Measurements from ENCODE around the gene ALOX5. TPM values are rescaled to one million over a fixed set of nuclear protein-coding genes. Genes with fewer than 3 reads are reported as not detected.
A peak's percentile ranks its signal among the peaks of the same experiment; 100 is the strongest.
"Not testable (repeated sequence)": the region's sequence is repeated elsewhere in the genome, so short reads cannot be mapped to it uniquely, and the experiment has no call there.

ALOX5 gene
- total RNA-seq, 2 experiments from 2014 or later: 9.7 to 9.9 TPM

DNA sequence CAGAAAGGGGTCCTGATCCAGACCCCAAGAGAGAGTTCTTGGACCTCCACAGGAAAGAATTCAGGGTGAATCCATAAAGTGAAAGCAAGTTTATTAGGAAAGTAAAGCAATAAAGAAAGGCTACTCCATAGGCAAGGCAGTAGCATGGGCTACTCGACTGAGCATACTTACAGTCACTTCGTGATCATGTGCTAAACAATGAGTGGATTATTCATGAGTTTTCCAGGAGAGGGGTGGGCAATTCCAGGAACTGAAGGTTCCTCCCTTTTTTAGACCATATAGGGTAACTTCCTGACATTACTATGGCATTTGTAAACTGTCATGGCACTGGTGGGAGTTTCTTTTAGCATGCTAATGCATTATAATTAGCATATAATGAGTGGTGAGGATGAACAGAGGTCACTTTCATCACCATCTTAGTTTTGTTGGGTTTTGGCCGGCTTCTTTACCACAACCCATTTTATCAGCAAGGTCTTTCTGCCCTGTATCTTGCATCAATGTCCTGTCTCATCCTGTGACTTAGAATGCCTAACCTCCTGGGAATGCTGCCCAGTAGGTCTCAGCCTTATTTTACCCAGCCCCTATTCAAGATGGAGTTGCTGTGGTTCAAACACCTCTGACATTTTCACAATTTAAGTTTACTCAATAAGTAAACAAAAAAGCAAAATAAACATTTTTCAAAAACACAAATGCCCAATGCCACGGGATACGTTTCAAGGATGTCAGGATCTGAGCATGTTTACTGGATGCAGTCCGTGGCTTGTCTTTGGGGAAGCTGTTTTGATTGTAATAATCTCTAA lies 37.0 kb downstream of the ALOX5 start:
- no peak overlapping the region for H3K4me3 Mint-ChIP-seq
- peaks cover 9% of the 10 kb centered on the region for H3K4me1 Mint-ChIP-seq (ENCODE audit: low read depth)
- no peak for DNase-seq
- POLR2A ChIA-PET: no interaction called here
- ATAC-seq: no peak
- H3K9me3 Mint-ChIP-seq (ENCODE audit: insufficient read depth): no peaks in the 10 kb centered on the region
- peaks cover 11% of the 10 kb centered on the region for H3K27me3 Mint-ChIP-seq (ENCODE audit: low read depth)
- no peak overlapping the region for H3K27ac Mint-ChIP-seq
- CTCF ChIA-PET: no interaction called here
- peaks cover 13% of the 10 kb centered on the region for H3K36me3 Mint-ChIP-seq (ENCODE audit: low read depth)

DNA sequence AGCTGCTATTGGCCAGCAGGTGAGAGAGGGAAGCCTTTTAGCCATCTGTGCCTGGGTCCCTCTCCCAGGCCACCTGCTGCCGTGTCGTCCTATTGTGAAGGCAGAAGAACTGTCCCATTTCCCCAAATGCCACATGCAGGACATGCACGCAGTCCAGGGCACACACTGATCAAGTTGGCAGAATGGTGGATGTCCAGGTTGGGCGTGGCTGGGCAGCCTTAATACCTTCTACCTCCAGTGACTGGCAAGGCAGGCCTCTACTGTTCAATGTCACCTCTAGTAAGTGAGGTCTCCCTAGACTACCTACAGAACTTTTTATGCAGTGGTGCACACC lies 37.6 kb downstream of the ALOX5 start:
- no peak for ATAC-seq
- Mint-ChIP-seq H3K36me3 (ENCODE audit: low read depth) (peaks cover 14% of the 10 kb centered on the region), H3K4me1 (ENCODE audit: low read depth) (peaks cover 12% of the 10 kb centered on the region), H3K9me3 (ENCODE audit: insufficient read depth) (no peaks in the 10 kb centered on the region), H3K27me3 (ENCODE audit: low read depth) (peaks cover 10% of the 10 kb centered on the region), H3K27ac (no peak overlapping the region), H3K4me3 (no peak overlapping the region)
- DNase-seq: no peak
- CTCF ChIA-PET: no interaction called here
- POLR2A ChIA-PET: no interaction called here

DNA sequence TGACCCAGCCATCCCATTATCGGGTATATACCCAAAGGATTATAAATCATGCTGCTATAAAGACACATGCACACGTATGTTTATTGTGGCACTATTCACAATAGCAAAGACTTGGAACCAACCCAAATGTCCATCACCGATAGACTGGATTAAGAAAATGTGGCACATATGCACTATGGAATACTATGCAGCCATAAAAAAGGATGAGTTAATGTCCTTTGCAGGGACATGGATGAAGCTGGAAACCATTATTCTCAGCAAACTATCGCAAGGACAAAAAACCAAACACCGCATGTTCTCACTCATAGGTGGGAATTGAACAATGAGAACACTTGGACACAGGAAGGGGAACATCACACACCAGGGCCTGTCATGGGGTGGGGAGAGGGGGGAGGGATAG lies 41.0 kb downstream of the ALOX5 start:
- ATAC-seq; H3K27ac Mint-ChIP-seq; H3K4me3 Mint-ChIP-seq; H3K27me3 Mint-ChIP-seq (ENCODE audit: low read depth); POLR2A ChIA-PET; H3K9me3 Mint-ChIP-seq (ENCODE audit: insufficient read depth); DNase-seq: not testable (repeated sequence)
- CTCF ChIA-PET: interaction anchor here (0.6 kb wide), 1 partner anchor 179 kb away, joined by 3 read pairs; no protein-coding TSS in a partner anchor
- peaks cover 35% of the 10 kb centered on the region for H3K36me3 Mint-ChIP-seq (ENCODE audit: low read depth)
- peaks cover 41% of the 10 kb centered on the region for H3K4me1 Mint-ChIP-seq (ENCODE audit: low read depth)

DNA sequence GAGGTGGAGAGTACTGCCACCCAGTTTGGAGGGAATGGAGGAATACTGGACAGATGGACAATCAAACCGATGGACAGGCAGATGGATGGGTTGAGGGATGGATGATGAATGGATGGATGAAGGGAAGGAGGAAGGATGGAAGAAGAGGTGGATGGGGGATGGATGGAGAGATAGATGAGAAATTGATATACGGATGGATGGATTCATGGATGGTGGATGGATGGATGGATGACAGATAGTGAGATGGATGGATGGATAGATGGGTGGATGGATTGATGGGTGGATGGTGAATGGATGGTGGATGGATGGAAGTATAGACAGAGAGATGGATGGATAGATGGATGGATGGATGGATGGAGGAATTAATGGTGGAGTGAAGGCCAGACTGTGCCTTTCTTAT lies 42.6 kb downstream of the ALOX5 start:
- Mint-ChIP-seq H3K4me3 (no peak overlapping the region), H3K36me3 (ENCODE audit: low read depth) (peaks cover 35% of the 10 kb centered on the region), H3K27ac (peak overlapping the region; percentile 47), H3K4me1 (ENCODE audit: low read depth) (peaks cover 45% of the 10 kb centered on the region), H3K27me3 (ENCODE audit: low read depth) (peaks cover 4% of the 10 kb centered on the region), H3K9me3 (ENCODE audit: insufficient read depth) (no peaks in the 10 kb centered on the region)
- ChIA-PET CTCF (no interaction called here), POLR2A (no interaction called here)
- no peak for DNase-seq
- no peak for ATAC-seq

DNA sequence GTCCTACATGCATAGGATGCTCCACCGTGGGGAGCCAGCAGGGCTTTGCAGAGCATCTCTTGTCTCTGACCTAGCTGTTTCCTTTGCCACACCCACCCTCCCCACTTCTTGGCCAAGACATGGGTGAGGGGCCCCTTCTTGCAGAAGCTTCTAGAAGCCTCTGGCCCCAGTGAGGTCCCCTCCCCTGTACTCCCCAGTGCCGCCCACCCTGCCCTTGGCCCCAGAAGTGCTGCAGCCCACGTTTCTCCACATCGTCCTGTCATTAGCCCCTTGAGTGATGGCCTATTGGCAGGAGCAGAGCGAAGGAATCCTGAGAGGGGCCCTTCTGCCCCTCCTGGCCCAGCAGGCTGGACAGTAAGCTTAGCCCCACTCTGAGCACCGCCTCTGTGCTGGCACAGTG lies 43.7 kb downstream of the ALOX5 start:
- Mint-ChIP-seq H3K27me3 (ENCODE audit: low read depth) (peaks cover 4% of the 10 kb centered on the region), H3K27ac (peak overlapping the region; percentile 81), H3K4me3 (peak overlapping the region; percentile 57), H3K4me1 (ENCODE audit: low read depth) (peaks cover 57% of the 10 kb centered on the region), H3K9me3 (ENCODE audit: insufficient read depth) (no peaks in the 10 kb centered on the region), H3K36me3 (ENCODE audit: low read depth) (peaks cover 34% of the 10 kb centered on the region)
- ATAC-seq (no peak), DNase-seq (no peak)
- ChIA-PET CTCF (interaction anchor here (1.2 to 1.5 kb wide), 3 partner anchors 13 to 173 kb away, joined by 3 read pairs; no protein-coding TSS in a partner anchor), POLR2A (no interaction called here)

DNA sequence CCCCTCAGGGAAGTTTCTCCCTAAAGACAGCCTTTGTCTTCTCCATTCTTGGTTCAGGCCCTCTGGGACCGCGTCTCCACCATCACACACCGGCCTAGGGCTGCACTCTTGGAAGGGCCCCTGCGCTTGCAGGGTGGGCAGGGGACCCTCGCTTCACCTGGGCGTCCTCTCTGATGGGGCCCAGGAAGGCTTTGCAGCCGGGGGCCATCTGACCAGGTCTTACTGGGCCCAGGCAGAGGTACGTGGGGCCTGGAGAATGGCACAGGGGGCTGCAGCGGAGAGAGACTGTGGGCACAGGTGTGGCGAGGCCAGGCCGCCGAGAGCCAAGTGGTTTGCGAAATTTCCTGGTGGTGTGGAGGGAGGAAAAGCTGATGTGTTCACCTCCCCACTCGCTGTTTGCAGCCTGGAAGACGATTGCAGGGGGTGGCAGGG lies 44.4 kb downstream of the ALOX5 start:
- H3K9me3 Mint-ChIP-seq (ENCODE audit: insufficient read depth): no peaks in the 10 kb centered on the region
- ChIA-PET CTCF (interaction anchor here (1.2 to 1.5 kb wide), 3 partner anchors 13 to 174 kb away, joined by 3 read pairs; no protein-coding TSS in a partner anchor), POLR2A (interaction anchor here (2.2 to 3.8 kb wide), 3 partner anchors 11 to 21 kb away, joined by 6 to 29 read pairs (median 15); no protein-coding TSS in a partner anchor)
- peak overlapping the region; percentile 99 for H3K27ac Mint-ChIP-seq
- no peak for DNase-seq
- peak overlapping the region; percentile 99 for H3K4me3 Mint-ChIP-seq
- H3K4me1 Mint-ChIP-seq (ENCODE audit: low read depth): peaks cover 64% of the 10 kb centered on the region
- ATAC-seq: no peak
- peaks cover 4% of the 10 kb centered on the region for H3K27me3 Mint-ChIP-seq (ENCODE audit: low read depth)
- peaks cover 29% of the 10 kb centered on the region for H3K36me3 Mint-ChIP-seq (ENCODE audit: low read depth)

DNA sequence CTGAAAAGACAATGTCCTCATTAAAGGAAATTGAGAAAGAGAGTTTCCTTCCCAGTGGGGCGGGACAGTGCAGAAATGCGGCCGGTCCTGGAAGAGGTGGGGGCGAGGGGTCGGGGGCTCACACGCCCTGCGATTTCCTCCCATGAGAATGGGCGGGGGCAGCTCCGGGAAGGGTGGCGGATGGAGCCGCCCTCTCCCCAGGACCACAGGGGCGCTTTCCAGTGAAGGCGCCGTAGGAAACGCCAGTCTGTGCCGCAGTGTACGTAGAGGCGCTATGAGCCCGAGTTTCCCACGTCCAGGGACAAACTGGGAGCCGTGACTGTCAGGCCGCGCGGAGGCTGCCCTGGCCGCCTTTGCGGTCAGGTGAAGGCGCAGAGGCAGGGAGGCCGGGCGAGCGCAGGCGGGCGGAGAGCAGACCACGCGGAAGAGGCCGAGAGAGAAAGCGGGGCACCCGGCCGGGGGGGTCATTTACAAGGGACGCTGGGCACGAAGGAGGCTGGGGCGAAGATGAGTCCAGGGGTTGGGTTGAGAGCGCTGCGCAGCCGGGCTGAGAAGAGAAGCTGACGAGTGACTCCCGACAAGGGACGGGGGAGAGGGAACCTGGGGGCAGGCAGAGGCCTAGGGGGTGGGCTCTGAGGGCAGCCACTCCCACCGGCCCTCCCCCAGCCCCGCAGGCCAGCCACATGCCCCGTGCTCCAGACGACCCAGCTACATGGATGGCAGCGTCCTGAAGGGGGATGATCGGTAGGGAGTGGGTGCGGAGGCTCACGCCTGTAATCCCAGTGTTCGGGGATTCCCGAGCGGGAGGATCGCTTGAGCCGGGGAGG lies 45.0 kb downstream of the ALOX5 start:
- H3K4me1 Mint-ChIP-seq (ENCODE audit: low read depth): peaks cover 70% of the 10 kb centered on the region
- peak; percentile 71 for ATAC-seq
- CTCF ChIA-PET: interaction anchor here (1.2 to 3.7 kb wide), 5 partner anchors 12 to 175 kb away, joined by 3 to 17 read pairs (median 3); no protein-coding TSS in a partner anchor
- POLR2A ChIA-PET: interaction anchor here (0.7 to 3.8 kb wide), 9 partner anchors 11 to 254 kb away, joined by 3 to 29 read pairs (median 5); partner anchors contain the start of gene ZFAND4
- peaks cover 26% of the 10 kb centered on the region for H3K36me3 Mint-ChIP-seq (ENCODE audit: low read depth)
- H3K9me3 Mint-ChIP-seq (ENCODE audit: insufficient read depth): no peaks in the 10 kb centered on the region
- H3K4me3 Mint-ChIP-seq: peak overlapping the region; percentile 99
- peak overlapping the region; percentile 99 for H3K27ac Mint-ChIP-seq
- H3K27me3 Mint-ChIP-seq (ENCODE audit: low read depth): peaks cover 4% of the 10 kb centered on the region
- peak; percentile 81 for DNase-seq

DNA sequence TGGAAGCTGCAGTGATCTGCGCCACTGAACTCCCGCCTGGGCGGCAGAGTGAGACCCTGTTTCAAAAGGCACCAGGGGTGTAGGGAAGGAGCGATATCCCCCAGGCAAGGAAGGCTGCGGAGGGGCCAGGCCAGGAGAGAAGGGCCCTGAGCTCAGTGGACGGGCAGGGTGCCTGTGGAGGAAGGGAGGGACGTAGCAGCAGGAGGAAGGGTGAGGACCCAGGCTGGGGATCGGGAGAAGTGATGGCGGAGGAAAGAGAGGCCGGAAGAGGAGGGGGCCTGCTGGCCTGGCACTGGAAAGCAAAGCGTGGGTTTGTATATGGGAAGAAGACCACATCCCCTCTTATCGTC lies 45.6 kb downstream of the ALOX5 start:
- H3K36me3 Mint-ChIP-seq (ENCODE audit: low read depth): peaks cover 27% of the 10 kb centered on the region
- H3K9me3 Mint-ChIP-seq (ENCODE audit: insufficient read depth): no peaks in the 10 kb centered on the region
- ChIA-PET POLR2A (interaction anchor here (0.7 to 3.8 kb wide), 10 partner anchors 10 to 254 kb away, joined by 3 to 29 read pairs (median 4); partner anchors contain the start of gene ZFAND4), CTCF (interaction anchor here (1.1 to 3.7 kb wide), 3 partner anchors 36 to 608 kb away, joined by 3 to 17 read pairs (median 4); no protein-coding TSS in a partner anchor)
- no peak for DNase-seq
- H3K27me3 Mint-ChIP-seq (ENCODE audit: low read depth): peaks cover 4% of the 10 kb centered on the region
- ATAC-seq: peak; percentile 4
- peak overlapping the region; percentile 99 for H3K4me3 Mint-ChIP-seq
- peaks cover 75% of the 10 kb centered on the region for H3K4me1 Mint-ChIP-seq (ENCODE audit: low read depth)
- peak overlapping the region; percentile 99 for H3K27ac Mint-ChIP-seq

DNA sequence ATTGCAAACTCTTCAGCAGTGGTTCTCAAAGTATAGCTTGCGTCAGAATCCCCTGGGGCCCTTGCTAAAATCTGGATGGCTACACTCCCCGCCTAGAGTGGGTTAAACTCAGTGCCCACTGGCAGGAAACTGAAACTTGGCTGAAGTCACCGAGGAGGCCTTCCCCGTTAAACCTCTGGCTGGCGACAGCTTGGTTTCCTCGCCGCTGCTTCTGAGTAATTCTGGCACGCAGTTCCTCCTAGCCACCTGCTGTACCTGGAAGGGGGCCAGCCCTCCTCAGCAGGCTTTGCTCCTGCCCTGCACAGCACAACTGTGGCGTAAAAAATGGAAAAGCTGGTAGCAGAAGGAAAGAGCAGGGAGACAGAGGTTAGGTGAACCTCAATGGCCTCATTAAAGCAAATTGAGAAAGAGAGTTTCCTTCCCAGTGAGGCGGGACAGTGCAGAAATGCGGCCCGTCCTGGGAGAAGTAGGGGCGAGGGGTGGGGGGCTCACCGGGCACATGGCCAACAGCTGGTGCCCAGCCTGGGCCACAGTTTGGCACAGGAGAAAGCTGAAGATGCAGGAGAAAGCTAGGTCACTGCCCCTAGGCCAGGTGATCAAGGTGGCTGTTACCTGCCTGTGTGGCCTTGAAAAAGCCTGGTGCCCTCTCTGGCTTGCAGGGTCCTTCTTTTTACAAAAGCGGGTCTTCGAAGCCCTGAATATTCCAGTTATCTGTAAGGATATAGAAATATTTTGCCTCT lies 46.6 kb downstream of the ALOX5 start:
- Mint-ChIP-seq H3K4me1 (ENCODE audit: low read depth) (peaks cover 84% of the 10 kb centered on the region), H3K27ac (peak overlapping the region; percentile 99), H3K4me3 (peak overlapping the region; percentile 99), H3K9me3 (ENCODE audit: insufficient read depth) (no peaks in the 10 kb centered on the region), H3K36me3 (ENCODE audit: low read depth) (peaks cover 26% of the 10 kb centered on the region), H3K27me3 (ENCODE audit: low read depth) (peaks cover 4% of the 10 kb centered on the region)
- ChIA-PET CTCF (interaction anchor here (1.0 to 3.7 kb wide), 8 partner anchors 15 to 609 kb away, joined by 3 to 17 read pairs (median 4); no protein-coding TSS in a partner anchor), POLR2A (interaction anchor here (0.8 to 3.8 kb wide), 10 partner anchors 9 to 139 kb away, joined by 3 to 29 read pairs (median 5); no protein-coding TSS in a partner anchor)
- DNase-seq (peak; percentile 82), ATAC-seq (peak; percentile 50)

DNA sequence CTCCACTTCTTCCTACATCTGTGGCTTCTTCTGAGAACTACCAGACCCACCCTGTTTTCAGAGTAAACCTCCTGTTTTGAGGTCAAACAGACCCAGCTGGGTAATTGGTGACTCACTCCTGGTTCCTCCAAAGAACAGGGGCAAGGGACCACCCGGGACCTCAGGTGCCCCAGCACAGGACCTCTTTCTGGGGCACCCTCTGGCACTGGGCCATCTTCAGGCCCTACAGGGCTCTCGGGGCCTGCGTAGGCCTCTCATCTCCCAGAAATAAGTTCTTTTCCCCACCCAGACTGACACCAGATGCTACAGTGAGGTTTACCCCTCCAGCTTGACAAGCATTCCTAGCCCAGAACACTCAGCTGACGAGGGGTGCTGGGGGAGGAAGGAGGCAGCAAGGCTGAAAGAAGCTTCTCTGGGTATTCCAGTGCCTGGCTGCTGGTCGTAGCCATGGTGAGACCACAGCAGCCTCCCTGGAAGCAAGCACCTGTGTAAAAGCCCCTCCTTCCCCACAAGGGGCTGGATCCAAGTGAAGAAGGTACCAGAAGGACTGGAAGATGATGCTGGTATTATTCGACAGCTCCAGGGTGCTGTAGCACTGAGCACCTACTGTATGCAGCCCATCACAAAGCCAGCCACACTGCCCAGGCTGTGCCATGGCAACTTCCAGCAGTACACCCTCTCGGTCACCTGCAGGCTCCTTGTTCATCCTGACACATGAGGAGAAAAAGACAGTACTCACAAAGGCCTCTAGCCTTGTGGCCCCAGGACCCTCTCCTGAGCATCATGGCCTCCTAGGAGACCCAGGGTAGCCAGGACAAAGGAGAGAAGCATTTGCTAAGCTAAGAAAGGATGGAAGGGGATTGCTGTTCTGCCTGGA lies 47.4 kb downstream of the ALOX5 start:
- DNase-seq (peak; percentile 75), ATAC-seq (peak; percentile 47)
- peaks cover 3% of the 10 kb centered on the region for H3K27me3 Mint-ChIP-seq (ENCODE audit: low read depth)
- CTCF ChIA-PET: interaction anchor here (1.0 to 3.7 kb wide), 8 partner anchors 10 to 608 kb away, joined by 3 to 17 read pairs (median 4); no protein-coding TSS in a partner anchor
- POLR2A ChIA-PET: interaction anchor here (0.7 to 3.8 kb wide), 8 partner anchors 8 to 421 kb away, joined by 3 to 29 read pairs (median 4); partner anchors contain the start of gene ZNF22
- peak overlapping the region; percentile 99 for H3K27ac Mint-ChIP-seq
- H3K36me3 Mint-ChIP-seq (ENCODE audit: low read depth): peaks cover 29% of the 10 kb centered on the region
- no peaks in the 10 kb centered on the region for H3K9me3 Mint-ChIP-seq (ENCODE audit: insufficient read depth)
- H3K4me3 Mint-ChIP-seq: peak overlapping the region; percentile 99
- H3K4me1 Mint-ChIP-seq (ENCODE audit: low read depth): peaks cover 91% of the 10 kb centered on the region
